SK-N-SH treated with all-trans-retinoic acid at 6 μM for 48 hours (cell line): ENCODE measurements around the gene HADHA.

Source experiments
- PATZ1 ChIP-seq: fragments of 250-450 bp; sonication (Bioruptor Pico); IDR thresholded peaks from 2 replicates; pipeline ENCODE4 v1.8.0; 2020; ENCODE audit warnings: mild to moderate bottlenecking, moderate library complexity, borderline replicate concordance
- ZFP3 ChIP-seq: fragments of 250-450 bp; sonication (Bioruptor Pico); IDR thresholded peaks from 2 replicates; pipeline ENCODE4 v1.5.0; 2020; ENCODE audit warnings: mild to moderate bottlenecking, moderate library complexity

- TF ChIP-seq ZFP3 (CRISPR knock-in tag) (no peak), PATZ1 (CRISPR knock-in tag) (no peak)
Measured at GRCh38 chr2:26279886-26280285, 35.5 kb upstream of the HADHA start.
